ENCODE measurements around the gene TRPC3.

The TRPC3 gene

GRCh38 chr4:121989715-121990114 lies 37.9 kb upstream of the TRPC3 start:
- no peak overlapping the region for H3K27ac ChIP-seq (ENCODE audit: low read depth, low read length)
- no peaks in the 10 kb centered on the region for H3K9me2 ChIP-seq (replicated peaks; ENCODE audit: insufficient read depth, low read length)
- H3F3A ChIP-seq (ENCODE audit: insufficient read depth), result no peaks in the 10 kb centered on the region
- TF ChIP-seq EZH2phosphoT487 (conservative IDR thresholded peaks at IDR 0.05; ENCODE audit: low read length), result no peak
- TF ChIP-seq, protein P1, sequence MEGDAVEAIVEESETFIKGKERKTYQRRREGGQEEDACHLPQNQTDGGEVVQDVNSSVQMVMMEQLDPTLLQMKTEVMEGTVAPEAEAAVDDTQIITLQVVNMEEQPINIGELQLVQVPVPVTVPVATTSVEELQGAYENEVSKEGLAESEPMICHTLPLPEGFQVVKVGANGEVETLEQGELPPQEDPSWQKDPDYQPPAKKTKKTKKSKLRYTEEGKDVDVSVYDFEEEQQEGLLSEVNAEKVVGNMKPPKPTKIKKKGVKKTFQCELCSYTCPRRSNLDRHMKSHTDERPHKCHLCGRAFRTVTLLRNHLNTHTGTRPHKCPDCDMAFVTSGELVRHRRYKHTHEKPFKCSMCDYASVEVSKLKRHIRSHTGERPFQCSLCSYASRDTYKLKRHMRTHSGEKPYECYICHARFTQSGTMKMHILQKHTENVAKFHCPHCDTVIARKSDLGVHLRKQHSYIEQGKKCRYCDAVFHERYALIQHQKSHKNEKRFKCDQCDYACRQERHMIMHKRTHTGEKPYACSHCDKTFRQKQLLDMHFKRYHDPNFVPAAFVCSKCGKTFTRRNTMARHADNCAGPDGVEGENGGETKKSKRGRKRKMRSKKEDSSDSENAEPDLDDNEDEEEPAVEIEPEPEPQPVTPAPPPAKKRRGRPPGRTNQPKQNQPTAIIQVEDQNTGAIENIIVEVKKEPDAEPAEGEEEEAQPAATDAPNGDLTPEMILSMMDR (IDR thresholded peaks at IDR 0.05; ENCODE audit: insufficient read depth, low read length, poor library complexity, severe bottlenecking), result no peak
- no peak overlapping the region for H3K4me3 ChIP-seq (ENCODE audit: insufficient read depth, low read length, poor library complexity, severe bottlenecking)
- H4K20me1 ChIP-seq (ENCODE audit: low read depth, low read length), result no peaks in the 10 kb centered on the region
- H3K4me2 ChIP-seq (ENCODE audit: low read depth, low read length, poor library complexity, severe bottlenecking), result no peak overlapping the region
- no peaks in the 10 kb centered on the region for H3K79me2 ChIP-seq (ENCODE audit: insufficient read depth, low read length)
- H2AFZ ChIP-seq (ENCODE audit: low read depth, low read length, severe bottlenecking), result no peak overlapping the region
- H3K9me3 ChIP-seq (ENCODE audit: insufficient read depth, low read length), result no peaks in the 10 kb centered on the region
- no peaks in the 10 kb centered on the region for H3K27me3 ChIP-seq (ENCODE audit: low read length)
- no peaks in the 10 kb centered on the region for H3K36me3 ChIP-seq (ENCODE audit: low read length)
- H3K9ac ChIP-seq (ENCODE audit: low read length), result no peak overlapping the region

DNA sequence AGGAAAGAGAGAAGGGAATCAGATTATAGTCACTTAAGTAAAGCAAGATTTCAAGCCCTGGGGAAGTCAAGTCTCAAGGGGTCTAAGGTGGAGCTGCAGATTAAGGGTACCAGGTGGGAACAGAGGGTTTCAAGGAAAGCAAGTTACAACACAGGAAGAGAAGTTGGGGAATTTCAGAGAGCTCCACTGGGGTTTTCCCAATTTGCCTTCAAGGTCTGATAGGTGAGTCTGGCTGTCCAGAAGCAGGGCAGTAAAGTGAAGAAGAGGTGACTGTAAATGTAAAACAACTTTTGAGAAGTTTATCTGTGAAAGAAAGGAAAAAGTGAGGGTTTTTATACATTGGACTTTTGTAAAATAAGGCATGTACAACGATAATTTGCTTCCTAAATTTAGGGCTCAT lies 37.1 kb upstream of the TRPC3 start:
- H3K27ac ChIP-seq (ENCODE audit: low read depth, low read length), result no peak overlapping the region
- TF ChIP-seq, protein P1 (IDR thresholded peaks at IDR 0.05; ENCODE audit: insufficient read depth, low read length, poor library complexity, severe bottlenecking), result no peak
- TF ChIP-seq EZH2phosphoT487 (conservative IDR thresholded peaks at IDR 0.05; ENCODE audit: low read length), result no peak
- H3K9me2 ChIP-seq (replicated peaks; ENCODE audit: insufficient read depth, low read length), result no peaks in the 10 kb centered on the region
- H3F3A ChIP-seq (ENCODE audit: insufficient read depth), result no peaks in the 10 kb centered on the region
- no peaks in the 10 kb centered on the region for H3K79me2 ChIP-seq (ENCODE audit: insufficient read depth, low read length)
- H3K4me2 ChIP-seq (ENCODE audit: low read depth, low read length, poor library complexity, severe bottlenecking), result no peak overlapping the region
- H3K4me3 ChIP-seq (ENCODE audit: insufficient read depth, low read length, poor library complexity, severe bottlenecking), result no peak overlapping the region
- no peaks in the 10 kb centered on the region for H3K36me3 ChIP-seq (ENCODE audit: low read length)
- no peaks in the 10 kb centered on the region for H4K20me1 ChIP-seq (ENCODE audit: low read depth, low read length)
- H3K9me3 ChIP-seq (ENCODE audit: insufficient read depth, low read length), result no peaks in the 10 kb centered on the region
- H3K9ac ChIP-seq (ENCODE audit: low read length), result no peak overlapping the region
- H2AFZ ChIP-seq (ENCODE audit: low read depth, low read length, severe bottlenecking), result no peak overlapping the region
- no peaks in the 10 kb centered on the region for H3K27me3 ChIP-seq (ENCODE audit: low read length)

DNA sequence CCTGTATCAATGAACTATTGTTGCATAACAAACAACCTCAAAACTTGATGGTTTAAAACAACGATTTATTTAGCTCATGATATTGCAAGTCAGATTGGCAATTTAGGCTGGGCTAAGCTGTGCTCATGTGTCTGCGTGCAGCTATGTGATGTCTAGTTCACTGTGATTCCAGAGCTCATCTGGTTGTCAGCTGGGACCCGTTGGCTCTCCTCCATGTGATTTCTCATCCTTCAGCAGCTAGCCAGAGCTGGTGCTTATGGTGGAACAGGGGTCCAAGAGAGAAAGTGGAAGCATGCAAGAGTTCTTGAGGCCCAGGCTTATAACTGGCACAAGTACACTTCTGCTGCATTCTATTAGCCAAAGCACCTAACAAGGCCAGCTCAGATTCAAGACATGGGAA lies 28.8 kb upstream of the TRPC3 start:
- H3K9me2 ChIP-seq (replicated peaks; ENCODE audit: insufficient read depth, low read length), result no peaks in the 10 kb centered on the region
- H3K4me3 ChIP-seq (ENCODE audit: insufficient read depth, low read length, poor library complexity, severe bottlenecking), result no peak overlapping the region
- H3K79me2 ChIP-seq (ENCODE audit: insufficient read depth, low read length), result no peaks in the 10 kb centered on the region
- no peaks in the 10 kb centered on the region for H3F3A ChIP-seq (ENCODE audit: insufficient read depth)
- no peak overlapping the region for H3K27ac ChIP-seq (ENCODE audit: low read depth, low read length)
- no peak overlapping the region for H3K9ac ChIP-seq (ENCODE audit: low read length)
- no peak overlapping the region for H3K4me2 ChIP-seq (ENCODE audit: low read depth, low read length, poor library complexity, severe bottlenecking)
- no peaks in the 10 kb centered on the region for H4K20me1 ChIP-seq (ENCODE audit: low read depth, low read length)
- TF ChIP-seq EZH2phosphoT487 (conservative IDR thresholded peaks at IDR 0.05; ENCODE audit: low read length), result no peak
- TF ChIP-seq, protein P1 (IDR thresholded peaks at IDR 0.05; ENCODE audit: insufficient read depth, low read length, poor library complexity, severe bottlenecking), result no peak
- no peaks in the 10 kb centered on the region for H3K27me3 ChIP-seq (ENCODE audit: low read length)
- H3K36me3 ChIP-seq (ENCODE audit: low read length), result no peaks in the 10 kb centered on the region
- no peak overlapping the region for H2AFZ ChIP-seq (ENCODE audit: low read depth, low read length, severe bottlenecking)
- H3K9me3 ChIP-seq (ENCODE audit: insufficient read depth, low read length), result no peaks in the 10 kb centered on the region

DNA sequence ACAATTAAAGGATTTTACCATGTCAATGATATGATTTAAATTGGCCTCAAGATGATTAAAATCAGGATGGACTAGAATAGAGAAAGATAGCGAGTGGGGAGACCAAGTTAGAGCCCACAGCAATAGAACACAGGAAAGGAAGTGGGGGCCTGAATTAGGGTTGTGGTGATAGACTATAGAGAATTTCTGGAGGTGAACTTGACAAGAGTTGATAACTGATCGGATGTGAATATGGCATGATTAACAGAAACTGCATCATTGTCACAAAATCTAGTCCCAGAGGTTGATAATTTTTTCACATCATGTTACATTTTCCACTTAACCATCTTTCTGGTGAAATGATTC lies 26.3 kb upstream of the TRPC3 start:
- no peaks in the 10 kb centered on the region for H3K9me3 ChIP-seq (ENCODE audit: insufficient read depth, low read length)
- H3K9me2 ChIP-seq (replicated peaks; ENCODE audit: insufficient read depth, low read length), result no peaks in the 10 kb centered on the region
- no peaks in the 10 kb centered on the region for H4K20me1 ChIP-seq (ENCODE audit: low read depth, low read length)
- no peak overlapping the region for H3K4me3 ChIP-seq (ENCODE audit: insufficient read depth, low read length, poor library complexity, severe bottlenecking)
- no peak overlapping the region for H2AFZ ChIP-seq (ENCODE audit: low read depth, low read length, severe bottlenecking)
- H3K27ac ChIP-seq (ENCODE audit: low read depth, low read length), result no peak overlapping the region
- no peaks in the 10 kb centered on the region for H3F3A ChIP-seq (ENCODE audit: insufficient read depth)
- H3K9ac ChIP-seq (ENCODE audit: low read length), result no peak overlapping the region
- H3K27me3 ChIP-seq (ENCODE audit: low read length), result no peaks in the 10 kb centered on the region
- H3K36me3 ChIP-seq (ENCODE audit: low read length), result no peaks in the 10 kb centered on the region
- no peak overlapping the region for H3K4me2 ChIP-seq (ENCODE audit: low read depth, low read length, poor library complexity, severe bottlenecking)
- H3K79me2 ChIP-seq (ENCODE audit: insufficient read depth, low read length), result no peaks in the 10 kb centered on the region
- no peak for TF ChIP-seq EZH2phosphoT487 (conservative IDR thresholded peaks at IDR 0.05; ENCODE audit: low read length)
- TF ChIP-seq, protein P1 (IDR thresholded peaks at IDR 0.05; ENCODE audit: insufficient read depth, low read length, poor library complexity, severe bottlenecking), result no peak

Measured in SU-DHL-6 (cell line).